ENCODE data around the gene MYO1E. TPM values are rescaled to one million over a fixed set of nuclear protein-coding genes. Genes with fewer than 3 reads are reported as not detected.

The MYO1E gene
- total and polyA plus RNA-seq, 7 experiments from 2014 or later = 2.3 to 67.1 (median 3.7) TPM; not detected in 2

GRCh38 chr15:59258317-59258716 is 114.4 kb downstream of the MYO1E start:
- no peak overlapping the region for H3K4me3 Mint-ChIP-seq
- ChIA-PET CTCF (interaction anchor here (0.7 kb wide), 1 partner anchor 57 kb away, joined by 3 read pairs; no protein-coding TSS in a partner anchor), POLR2A (no interaction called here)
- H3K4me1 Mint-ChIP-seq = peaks cover 0 to 39% (median 4%) of the 10 kb centered on the region in 7 donors
- no peaks in the 10 kb centered on the region for H3K9me3 Mint-ChIP-seq
- Histone ChIP-seq H3K27me3 (ENCODE audit: control insufficient read depth in 2 of 2, insufficient read depth in 2 of 2, low read length in 2 of 2) (no peaks in the 10 kb centered on the region), H3K4me1 (ENCODE audit: control insufficient read depth in 2 of 2, insufficient read depth in 2 of 2, low read length in 2 of 2) (peaks cover 0 to 3% of the 10 kb centered on the region in 2 donors), H3K36me3 (ENCODE audit: control insufficient read depth in 2 of 3, insufficient read depth in 3 of 3, low read length in 3 of 3) (no peaks in the 10 kb centered on the region), H3K4me3 (ENCODE audit: low read length) (no peak overlapping the region), H3K9me3 (ENCODE audit: control insufficient read depth in 2 of 3, low read length in 3 of 3) (no peaks in the 10 kb centered on the region), H3K27ac (ENCODE audit: low read depth, low read length) (no peak overlapping the region)
- DNase-seq (no peak), ATAC-seq (no peak)
- H3K36me3 Mint-ChIP-seq = peaks cover 0 to 29% (median 0%) of the 10 kb centered on the region in 5 donors
- H3K27ac Mint-ChIP-seq = no peak overlapping the region
- H3K27me3 Mint-ChIP-seq = no peaks in the 10 kb centered on the region
- intact Hi-C loops (cut with micrococcal nuclease) = no loop called here

- Histone ChIP-seq H3K36me3 (ENCODE audit: control insufficient read depth in 2 of 3, insufficient read depth in 3 of 3, low read length in 3 of 3) (no peaks in the 10 kb centered on the region), H3K27me3 (ENCODE audit: control insufficient read depth in 2 of 2, insufficient read depth in 2 of 2, low read length in 2 of 2) (no peaks in the 10 kb centered on the region), H3K4me1 (ENCODE audit: control insufficient read depth in 2 of 2, insufficient read depth in 2 of 2, low read length in 2 of 2) (peaks cover 0 to 3% of the 10 kb centered on the region in 2 donors), H3K27ac (ENCODE audit: low read depth, low read length) (no peak overlapping the region), H3K4me3 (ENCODE audit: low read length) (no peak overlapping the region), H3K9me3 (ENCODE audit: control insufficient read depth in 2 of 3, low read length in 3 of 3) (no peaks in the 10 kb centered on the region)
- ChIA-PET POLR2A (interaction anchor here (0.6 kb wide), 1 partner anchor 333 kb away, joined by 3 read pairs; no protein-coding TSS in a partner anchor), CTCF (interaction anchor here (0.6 to 0.7 kb wide), 3 partner anchors 10 to 267 kb away, joined by 3 read pairs; no protein-coding TSS in a partner anchor)
- H3K27ac Mint-ChIP-seq = no peak overlapping the region
- no peaks in the 10 kb centered on the region for H3K9me3 Mint-ChIP-seq
- ATAC-seq (no peak), DNase-seq (no peak)
- intact Hi-C loops (cut with micrococcal nuclease) = no loop called here
- peaks cover 0 to 35% (median 0%) of the 10 kb centered on the region in 5 donors for H3K36me3 Mint-ChIP-seq
- H3K27me3 Mint-ChIP-seq = no peaks in the 10 kb centered on the region
- H3K4me3 Mint-ChIP-seq = no peak overlapping the region
- peaks cover 0 to 41% (median 4%) of the 10 kb centered on the region in 7 donors for H3K4me1 Mint-ChIP-seq
Observed at GRCh38 chr15:59257140-59257539, 115.5 kb downstream of the MYO1E start.

- ChIA-PET CTCF (interaction anchor here (0.7 kb wide), 2 partner anchors 22 to 266 kb away, joined by 3 read pairs; no protein-coding TSS in a partner anchor), POLR2A (interaction anchor here (0.6 kb wide), 1 partner anchor 333 kb away, joined by 3 read pairs; no protein-coding TSS in a partner anchor)
- Histone ChIP-seq H3K27me3 (ENCODE audit: control insufficient read depth in 2 of 2, insufficient read depth in 2 of 2, low read length in 2 of 2) (no peaks in the 10 kb centered on the region), H3K27ac (ENCODE audit: low read depth, low read length) (no peak overlapping the region), H3K4me1 (ENCODE audit: control insufficient read depth in 2 of 2, insufficient read depth in 2 of 2, low read length in 2 of 2) (peaks cover 0 to 3% of the 10 kb centered on the region in 2 donors), H3K36me3 (ENCODE audit: control insufficient read depth in 2 of 3, insufficient read depth in 3 of 3, low read length in 3 of 3) (no peaks in the 10 kb centered on the region), H3K9me3 (ENCODE audit: control insufficient read depth in 2 of 3, low read length in 3 of 3) (no peaks in the 10 kb centered on the region), H3K4me3 (ENCODE audit: low read length) (no peak overlapping the region)
- Mint-ChIP-seq H3K4me3 (peak overlapping the region in 1 of 10 donors; percentile 62), H3K27me3 (no peaks in the 10 kb centered on the region), H3K36me3 (peaks cover 0 to 35% (median 0%) of the 10 kb centered on the region in 5 donors), H3K4me1 (peaks cover 0 to 41% (median 4%) of the 10 kb centered on the region in 7 donors), H3K9me3 (no peaks in the 10 kb centered on the region), H3K27ac (peak overlapping the region in 1 of 9 donors; percentile 43)
- intact Hi-C loops (cut with micrococcal nuclease) = loop anchor here in 1 of 2 donors (1.0 kb wide), 1 partner anchor 18 kb away; no protein-coding TSS in a partner anchor
- no peak for DNase-seq
- no peak for ATAC-seq
Observed at GRCh38 chr15:59256482-59256881, 116.2 kb downstream of the MYO1E start.

GRCh38 chr15:59255680-59256336 is 116.9 kb downstream of the MYO1E start:
- H3K36me3 Mint-ChIP-seq = peaks cover 0 to 37% (median 0%) of the 10 kb centered on the region in 5 donors
- peaks cover 0 to 44% (median 4%) of the 10 kb centered on the region in 7 donors for H3K4me1 Mint-ChIP-seq
- Histone ChIP-seq H3K27me3 (ENCODE audit: control insufficient read depth in 2 of 2, insufficient read depth in 2 of 2, low read length in 2 of 2) (no peaks in the 10 kb centered on the region), H3K4me3 (ENCODE audit: low read length) (no peak overlapping the region), H3K36me3 (ENCODE audit: control insufficient read depth in 2 of 3, insufficient read depth in 3 of 3, low read length in 3 of 3) (no peaks in the 10 kb centered on the region), H3K9me3 (ENCODE audit: control insufficient read depth in 2 of 3, low read length in 3 of 3) (no peaks in the 10 kb centered on the region), H3K4me1 (ENCODE audit: control insufficient read depth in 2 of 2, insufficient read depth in 2 of 2, low read length in 2 of 2) (peaks cover 0 to 3% of the 10 kb centered on the region in 2 donors), H3K27ac (ENCODE audit: low read depth, low read length) (no peak overlapping the region)
- ATAC-seq (peak; percentile 79), DNase-seq (peak in 6 of 9 donors; percentile 0 to 44 (median 6))
- H3K27me3 Mint-ChIP-seq = no peaks in the 10 kb centered on the region
- POLR2A ChIA-PET = no interaction called here
- peak overlapping the region in 2 of 9 donors; percentile 10 to 35 for H3K27ac Mint-ChIP-seq
- CTCF ChIA-PET = no interaction called here
- H3K9me3 Mint-ChIP-seq = no peaks in the 10 kb centered on the region
- intact Hi-C loops (cut with micrococcal nuclease) = loop anchor here in 1 of 2 donors (1.0 kb wide), 1 partner anchor 18 kb away; no protein-coding TSS in a partner anchor
- peak overlapping the region in 1 of 10 donors; percentile 44 for H3K4me3 Mint-ChIP-seq

GRCh38 chr15:59252137-59252536 is 120.5 kb downstream of the MYO1E start:
- DNase-seq (no peak), ATAC-seq (no peak)
- H3K4me3 Mint-ChIP-seq = no peak overlapping the region
- intact Hi-C loops (cut with micrococcal nuclease) = no loop called here
- CTCF ChIA-PET = no interaction called here
- Histone ChIP-seq H3K4me3 (ENCODE audit: low read length) (no peak overlapping the region), H3K4me1 (ENCODE audit: control insufficient read depth in 2 of 2, insufficient read depth in 2 of 2, low read length in 2 of 2) (peaks cover 0 to 3% of the 10 kb centered on the region in 2 donors), H3K27ac (ENCODE audit: low read depth, low read length) (no peak overlapping the region), H3K27me3 (ENCODE audit: control insufficient read depth in 2 of 2, insufficient read depth in 2 of 2, low read length in 2 of 2) (no peaks in the 10 kb centered on the region), H3K9me3 (ENCODE audit: control insufficient read depth in 2 of 3, low read length in 3 of 3) (no peaks in the 10 kb centered on the region), H3K36me3 (ENCODE audit: control insufficient read depth in 2 of 3, insufficient read depth in 3 of 3, low read length in 3 of 3) (no peaks in the 10 kb centered on the region)
- peaks cover 0 to 47% (median 3%) of the 10 kb centered on the region in 7 donors for H3K4me1 Mint-ChIP-seq
- H3K36me3 Mint-ChIP-seq = peaks cover 0 to 27% (median 0%) of the 10 kb centered on the region in 5 donors
- POLR2A ChIA-PET = no interaction called here
- no peak overlapping the region for H3K27ac Mint-ChIP-seq
- H3K9me3 Mint-ChIP-seq = no peaks in the 10 kb centered on the region
- no peaks in the 10 kb centered on the region for H3K27me3 Mint-ChIP-seq

GRCh38 chr15:59251001-59251845 is 121.4 kb downstream of the MYO1E start:
- H3K27ac ChIP-seq (ENCODE audit: low read depth, low read length) = no peak overlapping the region
- POLR2A ChIA-PET = no interaction called here
- Mint-ChIP-seq H3K27ac (no peak overlapping the region), H3K27me3 (no peaks in the 10 kb centered on the region), H3K4me3 (no peak overlapping the region), H3K4me1 (peaks cover 0 to 38% (median 3%) of the 10 kb centered on the region in 7 donors), H3K36me3 (peaks cover 0 to 21% (median 0%) of the 10 kb centered on the region in 5 donors), H3K9me3 (no peaks in the 10 kb centered on the region)
- peaks cover 0 to 3% of the 10 kb centered on the region in 2 donors for H3K4me1 ChIP-seq (ENCODE audit: control insufficient read depth in 2 of 2, insufficient read depth in 2 of 2, low read length in 2 of 2)
- intact Hi-C loops (cut with micrococcal nuclease) = no loop called here
- no peaks in the 10 kb centered on the region for H3K9me3 ChIP-seq (ENCODE audit: control insufficient read depth in 2 of 3, low read length in 3 of 3)
- DNase-seq = no peak
- ATAC-seq = no peak
- H3K27me3 ChIP-seq (ENCODE audit: control insufficient read depth in 2 of 2, insufficient read depth in 2 of 2, low read length in 2 of 2) = no peaks in the 10 kb centered on the region
- CTCF ChIA-PET = interaction anchor here (1.3 kb wide), 1 partner anchor 279 kb away, joined by 3 read pairs; no protein-coding TSS in a partner anchor
- no peak overlapping the region for H3K4me3 ChIP-seq (ENCODE audit: low read length)
- H3K36me3 ChIP-seq (ENCODE audit: control insufficient read depth in 2 of 3, insufficient read depth in 3 of 3, low read length in 3 of 3) = no peaks in the 10 kb centered on the region

Data from naive thymus-derived CD4-positive, alpha-beta T cell (primary cell).